H9 (cell line): ENCODE data around the gene MCRIP2. TPM values are rescaled to one million over a fixed set of nuclear protein-coding genes. Genes with fewer than 3 reads are reported as not detected.

ENCODE experiments used
- DNase-seq: peaks from one replicate; pipeline ENCODE4 v3.0.0-alpha.2; 2017
- H2AFZ ChIP-seq: one replicate; pipeline ENCODE4 v1.6.1; 2013; ENCODE audit warnings: mild to moderate bottlenecking, low read length, control low read depth, moderate library complexity
- H2AK5ac ChIP-seq: 2 replicates; pipeline ENCODE4 v1.6.1; 2013; ENCODE audit warnings: low read length, control low read depth, mixed read lengths; ENCODE audit not compliant: insufficient read length
- H2BK120ac ChIP-seq: one replicate; pipeline ENCODE4 v1.6.1; 2013; ENCODE audit warnings: low read depth, mild to moderate bottlenecking, low read length, control low read depth, inconsistent platforms; ENCODE audit not compliant: poor library complexity, severe bottlenecking
- H2BK12ac ChIP-seq: 2 replicates; pipeline ENCODE4 v1.6.1; 2013; ENCODE audit warnings: low read length, control low read depth, mixed read lengths, low read depth; ENCODE audit not compliant: insufficient read length
- H2BK15ac ChIP-seq: 2 replicates; pipeline ENCODE4 v1.6.1; 2013; ENCODE audit warnings: low read depth, low read length, control low read depth
- H2BK20ac ChIP-seq: one replicate; pipeline ENCODE4 v1.6.1; 2013; ENCODE audit warnings: low read depth, mild to moderate bottlenecking, low read length, control low read depth, inconsistent platforms; ENCODE audit not compliant: poor library complexity, severe bottlenecking
- H2BK5ac ChIP-seq: 2 replicates; pipeline ENCODE4 v1.6.1; 2013; ENCODE audit warnings: low read length, control low read depth, mixed read lengths; ENCODE audit not compliant: insufficient read length
- H3K14ac ChIP-seq: 2 replicates; pipeline ENCODE4 v1.6.1; 2013; ENCODE audit warnings: low read length, control low read depth; ENCODE audit not compliant: insufficient read depth
- H3K18ac ChIP-seq: 2 replicates; pipeline ENCODE4 v1.6.1; 2013; ENCODE audit warnings: low read depth, mild to moderate bottlenecking, mixed read lengths, low read length, control low read depth; ENCODE audit not compliant: insufficient read length
- H3K23ac ChIP-seq: 2 replicates; pipeline ENCODE4 v1.6.1; 2013; ENCODE audit warnings: low read length, control low read depth, mixed read lengths, low read depth; ENCODE audit not compliant: insufficient read length
- H3K23me2 ChIP-seq: 2 replicates; pipeline ENCODE4 v1.6.1; 2013; ENCODE audit warnings: low read depth, mild to moderate bottlenecking, mixed read lengths, low read length, control low read depth; ENCODE audit not compliant: insufficient read length, poor library complexity, severe bottlenecking
- H3K27ac ChIP-seq: 2 replicates; pipeline ENCODE4 v1.5.1; 2013; ENCODE audit warnings: low read length, control low read depth, mixed read lengths, low read depth; ENCODE audit not compliant: insufficient read length
- H3K27me3 ChIP-seq: 2 replicates; pipeline ENCODE4 v1.6.1; 2013; ENCODE audit warnings: low read length, control low read depth, inconsistent platforms; ENCODE audit not compliant: insufficient read depth
- H3K4ac ChIP-seq: 2 replicates; pipeline ENCODE4 v1.6.1; 2013; ENCODE audit warnings: low read depth, mild to moderate bottlenecking, control low read depth, inconsistent platforms, low read length, moderate library complexity
- H3K4me1 ChIP-seq: 2 replicates; pipeline ENCODE4 v1.6.1; 2013; ENCODE audit warnings: low read length, control low read depth, inconsistent platforms; ENCODE audit not compliant: insufficient read depth
- H3K4me2 ChIP-seq: 2 replicates; pipeline ENCODE4 v1.6.1; 2013; ENCODE audit warnings: low read length, control low read depth, mixed read lengths; ENCODE audit not compliant: insufficient read length, insufficient read depth
- H3K56ac ChIP-seq: 2 replicates; pipeline ENCODE4 v1.6.1; 2013; ENCODE audit warnings: low read depth, mild to moderate bottlenecking, mixed read lengths, low read length, control low read depth; ENCODE audit not compliant: insufficient read length
- H3K79me1 ChIP-seq: 2 replicates; pipeline ENCODE4 v1.6.1; 2013; ENCODE audit warnings: low read depth, mild to moderate bottlenecking, moderate library complexity, low read length, control low read depth, inconsistent platforms; ENCODE audit not compliant: insufficient read depth, poor library complexity, severe bottlenecking
- H3K79me2 ChIP-seq: 2 replicates; pipeline ENCODE4 v1.6.1; 2013; ENCODE audit warnings: low read length, control low read depth, inconsistent platforms; ENCODE audit not compliant: insufficient read depth
- H3K9ac ChIP-seq: 2 replicates; pipeline ENCODE4 v1.6.1; 2013; ENCODE audit warnings: low read length, control low read depth, mixed read lengths; ENCODE audit not compliant: insufficient read length; ENCODE audit errors: extremely low read depth
- H3K9me3 ChIP-seq: one replicate; pipeline ENCODE4 v1.6.1; 2013; ENCODE audit warnings: low read depth, low read length, inconsistent platforms; ENCODE audit not compliant: control insufficient read depth
- H3T11ph ChIP-seq: one replicate; pipeline ENCODE4 v1.6.1; 2013; ENCODE audit warnings: mild to moderate bottlenecking, low read length, control low read depth, inconsistent platforms
- H4K20me1 ChIP-seq: one replicate; pipeline ENCODE4 v1.6.1; 2013; ENCODE audit not compliant: control insufficient read depth, insufficient read length, insufficient read depth
- H4K5ac ChIP-seq: 2 replicates; pipeline ENCODE4 v1.6.1; 2013; ENCODE audit warnings: low read depth, mild to moderate bottlenecking, mixed read lengths, low read length, control low read depth; ENCODE audit not compliant: insufficient read length
- H4K8ac ChIP-seq: replicated peaks from 2 replicates; pipeline ENCODE4 v1.6.1; 2013; ENCODE audit warnings: low read length, control low read depth, mixed read lengths, low read depth; ENCODE audit not compliant: insufficient read length
- H4K91ac ChIP-seq: 2 replicates; pipeline ENCODE4 v1.6.1; 2013; ENCODE audit warnings: low read depth, mild to moderate bottlenecking, moderate library complexity, mixed read lengths, low read length, control low read depth; ENCODE audit not compliant: insufficient read length
- H3K27ac Mint-ChIP-seq, 3 experiments: 2 replicates in 2 of 3; 3 replicates in 1 of 3; pipeline ENCODE4 v1.8.0; 2020 to 2021; ENCODE audit warnings: mixed read lengths in 3 of 3, mild to moderate bottlenecking in 1 of 3, moderate library complexity in 1 of 3
- H3K27me3 Mint-ChIP-seq: 2 replicates; pipeline ENCODE4 v1.8.0; 2021; ENCODE audit warnings: low read depth, mild to moderate bottlenecking, moderate library complexity, mixed read lengths
- H3K36me3 Mint-ChIP-seq, 3 experiments: 2 replicates in 2 of 3; 3 replicates in 1 of 3; pipeline ENCODE4 v1.8.0; 2020 to 2021; ENCODE audit warnings: low read depth in 3 of 3, mixed read lengths in 3 of 3; ENCODE audit not compliant: insufficient read depth in 1 of 3
- H3K4me1 Mint-ChIP-seq, 2 experiments: 2 replicates each; pipeline ENCODE4 v1.8.0; 2020; ENCODE audit warnings: mixed read lengths in 2 of 2
- H3K4me3 Mint-ChIP-seq, 2 experiments: 2 replicates in 1 of 2; 3 replicates in 1 of 2; pipeline ENCODE4 v1.8.0; 2020 to 2021; ENCODE audit warnings: mild to moderate bottlenecking in 2 of 2, mixed read lengths in 2 of 2, moderate library complexity in 1 of 2
- H3K9me3 Mint-ChIP-seq, 2 experiments: 2 replicates in 1 of 2; 3 replicates in 1 of 2; pipeline ENCODE4 v1.8.0; 2020; ENCODE audit warnings: mild to moderate bottlenecking in 2 of 2, mixed read lengths in 2 of 2, moderate library complexity in 1 of 2
- WGBS: extraction: QIAGEN DNeasy Blood & Tissue Kit; methylation state at CpG from one replicate; pipeline ENCODE4 v1.1.7; 2013; ENCODE audit warnings: missing lambda C conversion rate, low lambda C conversion rate, mixed read lengths; ENCODE audit not compliant: insufficient read length; ENCODE audit errors: extremely low coverage; 5-methylcytosine and 5-hydroxymethylcytosine counted together
- total RNA-seq: library from RNA; stranded (reverse); gene quantifications from 2 replicates; pipeline ENCODE4 v1.2.1, GENCODE V29; 2021
- TF ChIP-seq, protein P1 (sequence below): fragments of 200-600 bp; sonication (generic); conservative IDR thresholded peaks from 3 replicates; pipeline ENCODE4 v1.8.0; 2021; ENCODE audit warnings: antibody characterized with exemption, mild to moderate bottlenecking

The MCRIP2 gene
- total RNA-seq, 1 experiment from 2014 or later = 52.5 TPM

DNA sequence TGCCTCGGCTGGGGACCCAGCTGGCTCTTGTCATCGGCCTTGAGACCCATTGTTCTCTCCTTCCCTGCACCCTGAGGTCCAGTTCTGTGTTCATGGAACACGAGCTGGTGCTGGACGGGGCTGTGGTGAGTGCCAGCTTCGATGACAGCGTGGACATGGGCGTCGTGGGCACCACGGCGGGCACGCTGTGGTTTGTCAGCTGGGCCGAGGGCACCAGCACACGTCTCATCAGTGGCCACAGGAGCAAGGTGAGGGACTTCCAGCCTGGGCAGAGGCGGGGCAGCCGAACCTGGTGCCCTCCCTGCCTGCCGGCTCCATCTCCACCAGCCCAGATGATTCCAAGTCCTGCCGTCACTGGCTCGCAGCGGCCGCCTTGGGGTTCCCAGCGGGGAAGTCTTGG, 21.0 kb downstream of the MCRIP2 start:
- Histone ChIP-seq H4K5ac (no peak overlapping the region), H2BK12ac (no peak overlapping the region), H3T11ph (no peak overlapping the region), H2BK20ac (no peak overlapping the region), H3K56ac (no peak overlapping the region), H3K79me1 (no peaks in the 10 kb centered on the region), H3K4ac (no peak overlapping the region), H3K27me3 (no peaks in the 10 kb centered on the region), H3K18ac (no peak overlapping the region), H4K91ac (no peak overlapping the region), H2BK15ac (no peak overlapping the region), H3K79me2 (no peaks in the 10 kb centered on the region), H3K27ac (no peak overlapping the region), H3K4me2 (no peak overlapping the region), H3K9ac (no peak overlapping the region), H2BK120ac (no peak overlapping the region), H4K20me1 (no peaks in the 10 kb centered on the region), H3K4me1 (no peaks in the 10 kb centered on the region; the same call in 1 of the 2 replicates), H4K8ac (no peak overlapping the region), H3K9me3 (no peaks in the 10 kb centered on the region), H2AK5ac (no peak overlapping the region), H3K23ac (no peak overlapping the region), H3K14ac (no peak overlapping the region), H3K23me2 (no peaks in the 10 kb centered on the region), H2BK5ac (no peak overlapping the region), H2AFZ (no peak overlapping the region)
- H3K4me1 Mint-ChIP-seq = peaks cover under 1 to 5% of the 10 kb centered on the region in 2 experiments
- H3K27ac Mint-ChIP-seq = peak overlapping the region in 1 of 3 experiments; percentile 83; a peak in 1 of 7 replicates
- no peaks in the 10 kb centered on the region for H3K27me3 Mint-ChIP-seq
- H3K36me3 Mint-ChIP-seq = peaks cover 2 to 13% (median 8%) of the 10 kb centered on the region in 3 experiments; a peak in 5 of 7 replicates
- H3K4me3 Mint-ChIP-seq = peak overlapping the region in 1 of 2 experiments; percentile 50; a peak in 2 of 5 replicates
- no peak for DNase-seq
- no peaks in the 10 kb centered on the region for H3K9me3 Mint-ChIP-seq
- TF ChIP-seq, protein P1, sequence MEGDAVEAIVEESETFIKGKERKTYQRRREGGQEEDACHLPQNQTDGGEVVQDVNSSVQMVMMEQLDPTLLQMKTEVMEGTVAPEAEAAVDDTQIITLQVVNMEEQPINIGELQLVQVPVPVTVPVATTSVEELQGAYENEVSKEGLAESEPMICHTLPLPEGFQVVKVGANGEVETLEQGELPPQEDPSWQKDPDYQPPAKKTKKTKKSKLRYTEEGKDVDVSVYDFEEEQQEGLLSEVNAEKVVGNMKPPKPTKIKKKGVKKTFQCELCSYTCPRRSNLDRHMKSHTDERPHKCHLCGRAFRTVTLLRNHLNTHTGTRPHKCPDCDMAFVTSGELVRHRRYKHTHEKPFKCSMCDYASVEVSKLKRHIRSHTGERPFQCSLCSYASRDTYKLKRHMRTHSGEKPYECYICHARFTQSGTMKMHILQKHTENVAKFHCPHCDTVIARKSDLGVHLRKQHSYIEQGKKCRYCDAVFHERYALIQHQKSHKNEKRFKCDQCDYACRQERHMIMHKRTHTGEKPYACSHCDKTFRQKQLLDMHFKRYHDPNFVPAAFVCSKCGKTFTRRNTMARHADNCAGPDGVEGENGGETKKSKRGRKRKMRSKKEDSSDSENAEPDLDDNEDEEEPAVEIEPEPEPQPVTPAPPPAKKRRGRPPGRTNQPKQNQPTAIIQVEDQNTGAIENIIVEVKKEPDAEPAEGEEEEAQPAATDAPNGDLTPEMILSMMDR = no peak
- WGBS = no CpG with 5 or more reads among the region's 21 CpGs
